Osteocyte (in vitro differentiated cells): ENCODE data around the gene PNLIPRP3. TPM values are rescaled to one million over a fixed set of nuclear protein-coding genes. Genes with fewer than 3 reads are reported as not detected.
A peak's percentile ranks its signal among the peaks of the same experiment; 100 is the strongest.

Source experiments
- DNase-seq: peaks from one replicate; pipeline ENCODE4 v3.0.0; 2021; ENCODE audit warnings: mixed read lengths; ENCODE audit not compliant: unreplicated experiment; ENCODE audit errors: extremely low spot score
- H3K27ac Mint-ChIP-seq: one replicate; pipeline ENCODE4 v1.8.0; 2021; ENCODE audit warnings: mild to moderate bottlenecking, mixed read lengths; ENCODE audit not compliant: unreplicated experiment
- H3K27me3 Mint-ChIP-seq: one replicate; pipeline ENCODE4 v1.8.0; 2021; ENCODE audit warnings: mixed read lengths; ENCODE audit not compliant: unreplicated experiment
- H3K36me3 Mint-ChIP-seq: one replicate; pipeline ENCODE4 v1.8.0; 2021; ENCODE audit warnings: mixed read lengths; ENCODE audit not compliant: unreplicated experiment
- H3K4me1 Mint-ChIP-seq: one replicate; pipeline ENCODE4 v1.8.0; 2021; ENCODE audit warnings: mixed read lengths; ENCODE audit not compliant: unreplicated experiment
- H3K4me3 Mint-ChIP-seq: one replicate; pipeline ENCODE4 v1.8.0; 2021; ENCODE audit warnings: mild to moderate bottlenecking, moderate library complexity, mixed read lengths; ENCODE audit not compliant: unreplicated experiment
- H3K9me3 Mint-ChIP-seq: one replicate; pipeline ENCODE4 v1.8.0; 2021; ENCODE audit warnings: mixed read lengths; ENCODE audit not compliant: unreplicated experiment
- total RNA-seq: library from RNA; stranded (reverse); gene quantifications from 2 replicates; pipeline ENCODE4 v1.2.1, GENCODE V29; 2021
- TF ChIP-seq, protein P1 (sequence below): fragments of 200-600 bp; sonication (generic); IDR thresholded peaks from 2 replicates; pipeline ENCODE4 v1.5.0; 2021; ENCODE audit warnings: antibody characterized with exemption, mild to moderate bottlenecking, moderate library complexity

PNLIPRP3 gene
- total RNA-seq, 1 donor from 2014 or later = not detected

DNA sequence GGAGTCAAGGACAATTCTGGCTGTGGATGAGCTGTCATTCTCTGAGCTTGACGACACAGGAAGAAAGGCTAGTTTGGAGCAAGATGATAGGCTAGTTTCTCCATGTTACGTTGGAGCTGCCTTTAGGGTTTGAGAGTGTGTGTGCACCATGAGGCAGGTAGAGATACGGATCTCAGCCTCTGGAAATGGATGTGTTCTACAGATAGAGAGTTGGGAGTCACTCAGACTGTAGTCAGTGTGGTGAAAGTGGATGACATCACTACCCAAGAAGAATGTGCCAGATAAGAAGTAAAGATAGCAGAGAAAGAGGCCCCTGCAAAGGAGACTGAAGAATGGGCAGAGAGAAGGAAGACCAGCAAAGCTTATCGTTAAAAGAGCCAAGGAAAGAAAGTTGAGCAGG is 42.4 kb downstream of the PNLIPRP3 start:
- Mint-ChIP-seq H3K4me3 (no peak overlapping the region), H3K9me3 (no peaks in the 10 kb centered on the region), H3K4me1 (no peaks in the 10 kb centered on the region), H3K27ac (no peak overlapping the region), H3K27me3 (no peaks in the 10 kb centered on the region), H3K36me3 (no peaks in the 10 kb centered on the region)
- no peak for DNase-seq
- TF ChIP-seq, protein P1, sequence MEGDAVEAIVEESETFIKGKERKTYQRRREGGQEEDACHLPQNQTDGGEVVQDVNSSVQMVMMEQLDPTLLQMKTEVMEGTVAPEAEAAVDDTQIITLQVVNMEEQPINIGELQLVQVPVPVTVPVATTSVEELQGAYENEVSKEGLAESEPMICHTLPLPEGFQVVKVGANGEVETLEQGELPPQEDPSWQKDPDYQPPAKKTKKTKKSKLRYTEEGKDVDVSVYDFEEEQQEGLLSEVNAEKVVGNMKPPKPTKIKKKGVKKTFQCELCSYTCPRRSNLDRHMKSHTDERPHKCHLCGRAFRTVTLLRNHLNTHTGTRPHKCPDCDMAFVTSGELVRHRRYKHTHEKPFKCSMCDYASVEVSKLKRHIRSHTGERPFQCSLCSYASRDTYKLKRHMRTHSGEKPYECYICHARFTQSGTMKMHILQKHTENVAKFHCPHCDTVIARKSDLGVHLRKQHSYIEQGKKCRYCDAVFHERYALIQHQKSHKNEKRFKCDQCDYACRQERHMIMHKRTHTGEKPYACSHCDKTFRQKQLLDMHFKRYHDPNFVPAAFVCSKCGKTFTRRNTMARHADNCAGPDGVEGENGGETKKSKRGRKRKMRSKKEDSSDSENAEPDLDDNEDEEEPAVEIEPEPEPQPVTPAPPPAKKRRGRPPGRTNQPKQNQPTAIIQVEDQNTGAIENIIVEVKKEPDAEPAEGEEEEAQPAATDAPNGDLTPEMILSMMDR = no peak

GRCh38 chr10:116470768-116471415 is 43.2 kb downstream of the PNLIPRP3 start:
- Mint-ChIP-seq H3K9me3 (no peaks in the 10 kb centered on the region), H3K27me3 (no peaks in the 10 kb centered on the region), H3K4me3 (no peak overlapping the region), H3K4me1 (no peaks in the 10 kb centered on the region), H3K36me3 (no peaks in the 10 kb centered on the region), H3K27ac (no peak overlapping the region)
- TF ChIP-seq, protein P1 = peak; percentile 37
- no peak for DNase-seq

- H3K4me3 Mint-ChIP-seq = no peak overlapping the region
- peaks cover under 1% of the 10 kb centered on the region for H3K27me3 Mint-ChIP-seq
- DNase-seq = no peak
- H3K4me1 Mint-ChIP-seq = no peaks in the 10 kb centered on the region
- H3K9me3 Mint-ChIP-seq = no peaks in the 10 kb centered on the region
- H3K36me3 Mint-ChIP-seq = no peaks in the 10 kb centered on the region
- TF ChIP-seq, protein P1 = no peak
- H3K27ac Mint-ChIP-seq = no peak overlapping the region
Observed at GRCh38 chr10:116472891-116473290, 45.2 kb downstream of the PNLIPRP3 start.

DNA sequence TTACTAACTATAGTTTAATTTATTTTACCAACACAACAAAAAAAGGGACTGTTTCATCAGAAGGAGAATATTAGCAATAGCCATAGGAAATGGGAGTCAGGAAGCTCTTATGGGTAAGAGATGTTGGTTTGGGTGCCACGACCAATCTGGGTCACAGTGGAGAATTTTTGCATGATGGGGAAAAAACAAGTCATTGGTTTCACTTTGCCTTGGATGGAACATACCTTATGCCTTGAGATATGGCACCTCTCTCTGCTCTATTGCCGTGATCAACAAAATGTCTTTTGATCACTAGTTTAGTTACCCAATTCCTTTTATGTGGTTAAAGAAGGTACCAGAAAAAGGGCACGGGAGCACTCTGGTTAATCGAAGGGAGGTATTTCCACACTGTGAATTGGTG is 48.2 kb downstream of the PNLIPRP3 start:
- Mint-ChIP-seq H3K27ac (no peak overlapping the region), H3K4me3 (no peak overlapping the region), H3K36me3 (no peaks in the 10 kb centered on the region), H3K4me1 (no peaks in the 10 kb centered on the region), H3K9me3 (no peaks in the 10 kb centered on the region), H3K27me3 (peaks cover 5% of the 10 kb centered on the region)
- no peak for DNase-seq
- TF ChIP-seq, protein P1 = no peak

DNA sequence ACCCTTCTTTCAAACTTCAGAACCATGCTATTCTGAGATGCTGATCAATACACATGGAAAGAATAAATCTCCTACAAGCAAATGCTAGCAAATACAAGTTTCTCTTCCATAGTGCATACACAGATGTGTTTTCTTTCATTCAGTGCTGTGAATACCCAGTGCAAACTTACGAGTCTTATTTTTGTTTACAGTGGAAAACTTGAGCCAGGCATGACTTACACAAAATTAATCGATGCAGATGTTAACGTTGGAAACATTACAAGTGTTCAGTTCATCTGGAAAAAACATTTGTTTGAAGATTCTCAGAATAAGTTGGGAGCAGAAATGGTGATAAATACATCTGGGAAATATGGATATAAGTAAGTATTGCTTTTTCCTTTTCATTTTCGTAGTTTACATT is 48.8 kb downstream of the PNLIPRP3 start:
- DNase-seq = no peak
- H3K4me1 Mint-ChIP-seq = no peaks in the 10 kb centered on the region
- TF ChIP-seq, protein P1 = no peak
- H3K9me3 Mint-ChIP-seq = no peaks in the 10 kb centered on the region
- H3K27me3 Mint-ChIP-seq = peaks cover 5% of the 10 kb centered on the region
- H3K36me3 Mint-ChIP-seq = no peaks in the 10 kb centered on the region
- H3K27ac Mint-ChIP-seq = no peak overlapping the region
- no peak overlapping the region for H3K4me3 Mint-ChIP-seq
